Endometrial microvascular endothelial cells (primary cell): ENCODE data around the gene SPATA45. TPM values are rescaled to one million over a fixed set of nuclear protein-coding genes. Genes with fewer than 3 reads are reported as not detected.
"Not testable (repeated sequence)": the region's sequence is repeated elsewhere in the genome, so short reads cannot be mapped to it uniquely, and the experiment has no call there.

Experiments
- in situ Hi-C: cut with HindIII; loops from 2 replicates; pipeline ENCODE4 v1.10.0; 2017; ENCODE audit warnings: low sequenced_read_pairs, low pct_unique_long_range_greater_than_20kb; ENCODE audit errors: inconsistent ontology term
- total RNA-seq: library from RNA; depleted of rRNA; stranded (reverse); fragments of >200 nt; gene quantifications from one replicate; pipeline ENCODE4 v1.2.3, GENCODE V29; 2015; ENCODE audit errors: inconsistent ontology term

Gene SPATA45
- total RNA-seq, 1 donor from 2014 or later: not detected

DNA sequence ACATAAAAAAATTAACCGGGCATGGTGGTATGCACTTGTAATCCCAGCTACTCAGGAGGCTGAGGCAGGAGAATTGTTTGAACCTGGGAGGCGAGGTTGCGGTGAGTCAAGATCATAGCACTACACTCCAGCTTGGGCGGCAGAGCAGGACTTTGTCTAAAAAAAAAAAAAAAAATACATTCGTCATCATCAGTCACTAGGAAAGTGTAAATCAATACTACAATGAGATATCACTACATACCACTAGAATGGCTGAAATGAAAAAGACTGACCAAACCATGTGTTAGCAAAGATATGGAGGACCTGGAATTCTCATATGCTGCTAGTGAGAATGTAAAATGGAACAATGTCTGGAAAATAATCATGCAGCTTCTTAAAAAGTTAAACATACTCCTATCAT is 9.3 kb downstream of the SPATA45 start:
- in situ Hi-C loops: no loop called here

DNA sequence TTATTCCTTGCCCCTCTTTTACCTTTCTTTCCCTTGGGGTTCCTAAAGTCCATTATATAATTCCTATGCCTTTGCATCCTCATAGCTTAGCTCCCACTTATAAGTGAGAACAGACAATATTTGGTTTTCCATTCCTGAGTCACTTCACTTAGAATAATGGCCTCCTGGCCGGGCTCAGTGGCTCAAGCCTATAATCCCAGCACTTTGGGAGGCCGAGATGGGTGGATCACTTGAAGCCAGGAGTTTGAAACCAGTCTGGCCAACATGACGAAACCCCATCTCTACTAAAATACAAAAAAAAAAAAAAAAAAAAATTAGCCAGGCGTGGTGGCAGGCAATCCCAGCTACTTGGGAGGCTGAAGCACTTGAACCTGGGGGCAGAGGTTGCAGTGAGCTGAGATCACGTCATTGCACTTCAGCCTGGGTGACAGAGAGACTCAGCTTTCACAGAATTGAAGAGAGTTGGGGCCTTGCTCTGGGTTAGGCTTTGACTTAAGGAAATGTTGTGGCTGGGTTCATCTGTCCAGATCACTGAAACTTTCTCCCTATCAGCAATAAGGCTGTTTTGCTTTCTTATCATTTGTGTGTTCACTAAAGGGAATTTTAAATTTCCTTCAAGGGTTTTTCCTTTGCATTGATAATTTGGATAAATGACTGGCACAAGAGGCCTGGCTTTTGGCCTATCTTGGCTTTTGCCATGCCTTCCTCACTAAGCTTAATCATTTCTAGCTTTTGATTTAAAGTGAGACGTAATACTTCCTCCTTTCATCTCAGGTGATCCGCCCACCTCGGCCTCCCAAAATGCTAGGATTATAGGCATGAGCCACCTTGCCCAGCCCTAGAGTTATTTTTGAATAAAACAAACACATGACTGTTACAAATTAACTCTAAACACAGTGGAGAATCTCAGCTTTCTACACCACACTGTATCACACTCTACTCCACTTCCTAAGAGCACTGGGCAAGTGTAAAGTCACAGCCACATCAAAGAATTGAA is 13.9 kb downstream of the SPATA45 start:
- in situ Hi-C loops: not testable (repeated sequence)

DNA sequence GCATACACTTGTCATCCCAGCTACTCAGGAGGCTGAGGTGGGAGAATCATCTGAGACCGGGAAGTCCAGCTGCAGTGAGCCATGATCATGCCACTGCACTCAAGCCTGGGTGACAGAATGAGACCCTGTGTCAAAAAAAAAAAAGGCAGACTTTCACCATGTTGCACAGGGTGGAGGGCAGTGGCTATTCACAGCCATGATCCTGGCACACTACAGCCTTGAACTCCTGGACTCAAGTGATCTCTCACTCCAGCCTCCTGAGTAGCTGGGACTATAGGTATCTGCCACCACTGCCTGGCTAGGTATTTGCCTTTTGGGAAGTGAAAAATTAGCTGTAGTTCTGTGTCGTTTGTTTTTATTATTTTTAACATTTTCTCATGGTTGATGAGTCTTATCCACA is 19.1 kb downstream of the SPATA45 start:
- in situ Hi-C loops: no loop called here

DNA sequence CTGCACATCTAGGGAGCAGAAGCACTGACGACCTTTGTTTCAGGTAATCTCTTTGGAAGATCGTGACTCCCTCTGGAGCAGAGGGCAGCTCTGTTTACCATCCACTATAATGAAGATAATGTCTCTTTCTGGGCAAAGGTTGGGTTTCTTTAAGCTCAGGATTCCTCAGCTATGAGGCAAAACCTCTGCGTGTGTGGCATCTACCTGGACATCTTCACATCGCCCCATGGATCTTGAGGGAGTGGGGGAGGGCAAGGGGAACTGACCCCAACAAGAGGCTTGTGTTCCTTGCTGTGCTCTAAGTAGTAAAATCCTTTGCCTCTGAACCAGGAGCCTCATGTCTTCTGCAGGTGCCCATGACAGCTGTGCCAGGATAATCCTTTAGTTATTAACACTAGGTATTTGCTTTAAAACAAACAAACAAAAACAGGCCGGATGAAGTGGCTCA is 19.6 kb downstream of the SPATA45 start:
- in situ Hi-C loops: no loop called here

DNA sequence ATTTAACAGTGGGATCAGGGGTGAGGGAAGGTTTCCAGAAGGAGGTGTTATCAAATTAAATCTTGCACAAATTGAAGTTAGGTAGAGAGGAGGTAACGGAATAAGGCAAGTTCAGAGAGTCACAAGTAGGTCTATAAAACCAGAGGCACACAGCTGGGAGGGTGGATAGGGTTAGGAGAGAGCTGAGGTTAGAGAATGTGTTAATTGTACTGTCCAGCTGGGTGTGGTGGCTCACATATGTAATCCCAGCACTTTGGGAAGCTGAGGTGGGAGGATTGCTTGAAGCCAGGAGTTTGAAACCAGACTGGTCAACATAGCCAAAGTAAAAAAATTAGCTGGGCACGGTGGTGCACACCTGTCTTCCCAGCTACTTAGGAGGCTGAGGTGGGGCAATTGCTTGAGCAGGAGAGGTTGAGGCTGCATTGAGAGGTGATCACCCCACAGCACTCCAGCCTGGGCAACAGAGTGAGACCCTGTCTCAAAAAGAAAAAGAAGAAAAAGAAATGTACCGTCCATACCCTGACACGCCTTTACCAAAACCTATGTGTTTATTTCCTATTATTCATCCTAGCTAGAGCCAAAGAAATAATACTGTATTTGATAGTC is 20.2 kb downstream of the SPATA45 start:
- in situ Hi-C loops: no loop called here

DNA sequence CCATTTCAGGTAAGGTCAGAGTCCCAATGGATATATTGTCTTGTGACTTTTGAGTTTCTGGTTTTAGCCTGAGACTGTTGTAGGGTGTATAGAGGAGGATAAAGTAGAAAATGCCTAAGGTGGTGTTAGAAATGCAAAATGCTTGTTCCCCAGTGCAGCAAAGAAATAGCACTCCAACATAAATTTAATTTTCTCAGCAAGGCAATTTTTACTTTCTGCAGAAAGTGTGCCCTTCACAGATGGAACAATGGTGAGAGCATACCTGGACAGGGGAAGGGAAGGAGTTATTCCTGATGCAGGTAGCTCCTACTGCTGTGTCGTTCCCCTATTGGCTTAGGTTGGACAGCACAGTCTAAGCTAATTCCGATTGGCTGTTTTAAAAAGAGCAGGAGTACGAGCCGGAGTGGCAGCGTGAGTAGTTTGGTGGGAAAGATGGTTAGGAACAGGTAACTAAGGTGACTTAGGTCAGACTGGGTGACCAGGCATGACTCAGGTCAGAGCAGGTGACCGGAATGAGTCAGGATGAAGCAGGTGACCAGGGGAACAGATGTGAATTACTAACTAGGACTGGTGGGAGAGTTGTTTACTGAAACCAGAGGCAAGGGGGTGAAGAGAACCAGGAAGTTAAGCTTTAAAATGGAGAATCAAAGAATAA is 21.5 kb downstream of the SPATA45 start:
- in situ Hi-C loops: no loop called here

DNA sequence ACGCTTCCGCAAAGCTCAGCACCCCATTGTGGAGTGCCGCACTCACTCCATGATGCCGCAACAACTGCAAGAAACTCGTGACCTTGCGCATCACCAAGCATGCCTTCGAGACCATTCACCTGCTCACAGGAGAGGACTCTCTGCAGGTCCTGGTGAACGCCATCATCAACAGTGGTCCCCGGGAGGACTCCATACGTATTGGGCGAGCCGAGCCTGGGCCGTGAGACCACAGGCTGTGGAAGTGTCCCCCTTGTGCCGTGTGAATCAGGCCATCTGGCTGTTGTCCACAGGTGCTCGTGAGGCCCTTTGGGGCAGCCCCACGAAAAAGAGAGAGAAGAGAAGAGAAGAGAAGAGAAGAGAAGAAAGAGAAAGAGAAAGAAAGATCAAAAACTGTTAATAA is 23.2 kb downstream of the SPATA45 start:
- in situ Hi-C loops: no loop called here

DNA sequence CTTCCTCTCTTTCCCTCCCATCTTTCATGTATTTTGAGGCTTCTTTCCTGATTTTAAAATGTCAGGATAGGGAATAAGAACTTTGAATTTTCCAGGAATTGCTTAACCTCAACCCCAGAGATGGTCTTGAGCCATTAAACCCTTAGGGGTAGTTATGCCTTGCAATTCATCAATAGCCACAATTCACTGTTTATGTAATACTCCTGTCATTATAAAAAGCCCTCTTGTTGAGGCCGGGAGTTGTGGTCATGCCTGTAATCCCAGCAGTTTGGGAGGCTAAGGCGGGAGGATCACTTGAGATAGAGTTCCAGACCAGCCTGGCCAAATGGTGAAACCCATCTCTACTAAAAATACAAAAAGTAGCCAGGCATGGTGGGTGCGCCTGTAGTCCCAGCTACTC is 24.5 kb downstream of the SPATA45 start:
- in situ Hi-C loops: no loop called here

DNA sequence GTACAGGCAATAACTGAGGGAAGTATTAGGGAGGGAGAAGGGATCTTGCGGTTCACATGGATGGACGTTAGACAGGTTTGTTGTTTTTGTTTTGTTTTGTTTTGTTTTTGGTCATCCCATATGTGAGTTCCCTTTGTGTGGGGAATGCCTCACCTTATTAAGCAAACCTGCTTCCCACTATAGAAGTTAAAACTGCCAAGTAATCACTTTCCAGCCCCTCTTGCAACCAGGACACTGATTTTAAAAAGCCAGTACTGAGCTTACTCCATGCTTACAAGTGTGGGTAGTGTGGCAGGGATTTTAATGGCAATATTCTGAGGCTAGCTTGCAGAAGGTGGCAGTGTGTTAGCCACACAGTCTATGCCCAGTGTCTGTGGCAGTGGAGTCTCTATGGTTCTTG is 26.5 kb downstream of the SPATA45 start:
- in situ Hi-C loops: no loop called here

DNA sequence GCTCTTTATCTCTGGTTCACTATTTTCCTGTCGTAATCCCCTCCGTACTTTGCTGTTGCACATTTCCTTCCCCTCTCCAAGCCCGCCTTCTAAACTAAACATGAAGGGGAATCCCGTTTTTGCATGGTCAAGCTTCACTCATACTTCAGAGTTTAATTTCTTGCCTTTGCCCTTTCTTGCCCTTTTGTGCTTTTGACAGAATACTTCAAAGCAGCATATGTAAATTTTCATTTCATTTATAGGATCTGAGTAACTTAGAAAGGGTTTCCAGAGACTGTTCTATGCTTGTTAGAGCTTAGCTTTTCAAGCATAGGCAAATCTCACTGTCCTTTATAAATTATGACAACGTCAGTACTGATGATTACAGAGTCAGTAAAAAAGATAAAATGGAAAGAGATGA is 27.7 kb downstream of the SPATA45 start:
- in situ Hi-C loops: no loop called here

DNA sequence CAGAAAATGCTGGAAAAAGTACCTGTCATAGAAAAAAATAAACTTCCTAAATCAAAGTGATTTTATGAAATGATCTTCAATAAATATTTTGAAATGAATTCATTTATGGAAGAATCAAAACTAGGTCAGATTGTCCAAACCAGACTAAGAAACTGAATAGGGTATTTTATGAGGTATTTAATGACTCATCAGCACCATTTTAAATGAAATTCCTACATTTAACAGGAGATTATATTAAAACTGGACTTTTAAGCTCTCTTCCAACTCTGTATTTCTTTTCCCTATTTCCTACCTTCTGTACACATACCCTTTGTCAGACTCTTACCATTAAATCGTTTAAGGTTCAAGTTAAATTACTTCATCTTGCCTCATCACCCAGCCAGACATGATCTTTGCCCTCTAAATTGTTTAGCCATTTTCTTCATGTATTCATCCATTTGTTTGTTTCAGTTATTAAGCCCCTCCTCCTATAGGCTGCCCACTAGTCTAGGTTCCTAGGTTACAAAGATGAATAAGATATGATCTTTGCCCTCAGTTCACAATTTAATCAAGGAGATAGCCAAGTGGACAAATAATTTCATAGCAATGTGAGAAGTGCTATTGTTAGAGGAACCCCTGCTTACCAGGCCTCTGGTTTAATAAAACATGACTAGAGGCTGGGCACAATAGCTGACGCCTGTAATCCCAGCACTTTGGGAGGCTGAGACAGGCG is 30.7 kb downstream of the SPATA45 start:
- in situ Hi-C loops: no loop called here

DNA sequence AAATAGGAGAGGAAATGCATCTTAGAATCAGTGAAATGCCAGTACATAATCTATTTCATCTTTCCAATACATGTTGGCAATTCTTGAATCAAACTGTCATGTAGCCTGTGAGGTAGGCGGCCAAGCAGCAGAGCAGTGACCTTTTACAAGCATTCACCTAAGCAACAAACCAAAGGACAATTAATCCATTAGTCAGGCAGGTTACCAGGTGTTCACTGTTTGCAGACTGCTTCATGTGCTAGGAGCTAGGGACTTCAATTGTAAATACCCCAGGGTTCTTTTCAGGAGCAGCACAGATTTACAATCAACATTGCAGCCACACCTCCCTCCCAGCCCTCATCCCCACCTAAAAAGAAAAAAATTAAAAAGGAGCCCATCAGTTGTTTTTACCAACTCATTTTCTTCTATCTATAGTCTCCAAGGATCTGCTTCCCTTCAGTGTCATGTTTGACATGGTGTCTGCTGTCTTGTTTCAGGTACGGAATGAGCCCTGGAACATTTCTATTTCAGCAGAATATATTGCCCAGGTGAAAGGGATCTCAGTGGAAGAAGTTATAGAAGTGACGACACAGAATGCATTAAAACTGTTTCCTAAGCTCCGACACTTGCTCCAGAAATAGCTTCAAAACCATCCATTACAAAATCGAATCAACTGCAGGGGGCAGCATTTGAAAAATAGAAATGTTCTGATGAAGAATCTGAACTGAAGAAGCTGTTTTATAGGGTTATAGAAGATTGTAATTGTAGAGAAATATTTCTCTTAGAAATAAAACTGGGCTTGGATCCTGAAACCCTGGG is 32.7 kb downstream of the SPATA45 start:
- in situ Hi-C loops: no loop called here

DNA sequence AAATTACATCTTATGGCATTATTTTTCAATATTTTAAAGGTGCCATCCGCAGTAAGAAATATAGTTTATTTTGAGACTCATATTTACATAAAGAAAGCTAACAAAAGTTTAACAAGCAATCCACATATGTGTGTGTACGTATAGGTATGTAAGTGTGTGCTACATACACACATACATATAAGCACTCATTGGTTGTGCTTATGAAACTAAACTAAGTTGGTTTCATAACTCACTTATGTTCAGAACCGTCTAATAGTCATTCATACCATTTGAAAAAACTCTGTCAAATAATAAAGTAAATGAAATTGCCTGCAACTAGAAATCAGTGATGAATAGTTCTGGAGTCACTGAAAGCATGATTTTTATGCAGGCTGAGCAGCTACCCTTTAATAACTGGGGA is 41.7 kb downstream of the SPATA45 start:
- in situ Hi-C loops: no loop called here

DNA sequence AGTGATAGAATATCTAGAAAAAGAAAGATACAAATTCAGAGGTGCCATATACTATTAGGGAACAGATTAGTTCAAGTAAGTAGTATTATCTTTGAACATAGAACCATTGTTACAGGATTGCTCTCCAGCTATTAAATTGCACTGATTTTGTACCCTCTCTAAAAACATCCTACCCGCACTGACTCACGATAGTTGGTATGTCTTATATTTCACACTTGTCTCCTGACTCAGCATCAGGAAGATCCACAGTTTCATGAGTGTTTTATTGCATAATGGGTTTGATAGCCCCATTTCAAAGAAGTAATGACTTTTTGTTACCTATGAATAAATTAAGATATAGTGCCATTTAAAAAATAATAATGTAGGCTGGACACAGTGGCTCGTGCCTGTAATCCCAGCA is 49.8 kb downstream of the SPATA45 start:
- in situ Hi-C loops: no loop called here

DNA sequence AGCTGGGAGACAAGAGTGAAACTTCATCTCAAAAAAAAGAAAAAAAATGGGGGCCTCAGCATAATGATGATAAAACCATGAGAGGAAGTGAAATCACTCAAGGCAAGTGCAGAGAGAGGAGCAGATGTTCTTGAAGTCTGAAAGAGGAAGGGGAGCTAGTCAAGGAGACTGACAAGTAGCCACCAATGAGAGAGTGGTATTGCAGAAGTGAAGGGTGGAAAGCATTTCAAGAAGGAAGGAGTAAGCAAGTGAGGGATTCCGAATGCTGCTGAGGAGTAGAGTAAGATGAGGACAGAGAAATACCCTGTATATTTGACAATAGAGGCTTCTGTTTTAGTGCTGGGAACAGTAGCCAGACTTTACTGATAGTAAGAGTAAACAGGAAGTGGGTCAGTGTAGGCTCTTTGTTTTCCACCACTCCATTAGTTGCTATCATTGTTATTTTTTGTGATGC is 52.9 kb downstream of the SPATA45 start:
- in situ Hi-C loops: no loop called here

DNA sequence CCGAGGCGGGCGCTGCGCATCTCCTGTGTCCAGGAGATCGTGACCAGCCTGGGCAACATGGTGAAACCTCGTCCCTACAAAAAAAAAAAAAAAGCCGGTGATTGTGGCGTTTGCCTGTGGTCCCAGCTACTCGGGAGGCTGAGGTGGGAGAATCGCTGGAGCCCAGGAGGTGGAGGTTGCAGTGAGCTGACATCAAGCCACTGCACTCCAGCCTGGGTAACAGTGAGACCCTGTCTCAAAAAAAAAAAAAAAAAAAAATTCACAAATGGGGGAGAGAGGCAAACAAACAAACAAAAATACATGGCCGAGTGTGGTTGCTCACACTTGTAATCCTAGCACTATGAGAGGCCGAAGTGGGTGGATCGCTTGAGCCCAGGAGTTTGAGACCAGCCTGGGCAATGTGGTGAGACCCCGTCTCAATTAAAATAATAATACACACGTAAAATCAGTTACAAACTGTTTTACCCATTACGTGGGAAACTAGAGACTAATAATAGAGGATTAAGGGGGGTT is 55.0 kb downstream of the SPATA45 start:
- in situ Hi-C loops: no loop called here

DNA sequence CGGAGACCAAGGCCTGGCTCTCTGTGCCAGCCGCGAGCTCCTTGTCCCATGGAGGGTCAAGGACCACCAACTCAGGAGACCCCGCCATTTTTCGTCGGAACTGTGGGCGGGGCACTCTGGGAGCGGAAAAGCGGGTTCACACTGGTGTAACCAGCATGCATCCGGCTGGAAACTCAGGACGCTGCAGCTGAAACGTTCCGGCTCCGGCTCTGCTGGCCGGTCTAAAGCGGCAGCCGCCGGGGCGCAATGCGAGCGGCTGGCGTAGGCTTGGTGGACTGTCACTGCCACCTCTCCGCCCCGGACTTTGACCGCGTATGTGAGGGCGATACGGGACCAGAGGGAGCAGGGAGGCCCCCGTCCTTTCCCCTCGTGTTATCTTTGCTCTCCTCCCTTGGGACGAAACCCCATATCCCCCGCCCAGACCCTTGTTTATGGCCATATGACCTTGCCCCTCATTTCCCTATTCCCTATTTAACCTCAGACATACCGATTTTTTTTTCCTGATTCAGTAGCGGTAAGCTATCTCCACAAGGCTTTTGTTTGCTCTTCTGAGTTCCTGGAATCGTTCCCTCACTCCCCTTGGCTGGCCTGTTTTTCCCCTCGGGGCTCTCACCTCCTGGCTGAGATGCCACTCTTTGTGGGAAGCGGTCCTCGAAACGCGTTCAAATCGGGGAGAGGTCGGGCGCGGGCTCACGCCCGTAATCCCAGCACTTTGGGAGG is 55.6 kb downstream of the SPATA45 start, which contains the start of the genes NSL1 and TATDN3:
Gene NSL1 (minus strand): TSS at position 102 of the 720 bp plus-strand sequence. CDS start 14 bp downstream, at position 88.
Gene TATDN3 (plus strand): TSS at position 219 of the 720 bp plus-strand sequence. CDS start 28 bp downstream, at position 247.
- in situ Hi-C loops: no loop called here
